HG03558 (cell line): ENCODE results near the gene PAK4.

Experiments
- ATAC-seq: cut with Tn5 transposase; IDR thresholded peaks from one replicate; pipeline ENCODE4 v1.9.1; 2021; ENCODE audit warnings: moderate number of reproducible peaks; ENCODE audit not compliant: unreplicated experiment; ENCODE audit errors: extremely low read depth

The PAK4 gene

DNA sequence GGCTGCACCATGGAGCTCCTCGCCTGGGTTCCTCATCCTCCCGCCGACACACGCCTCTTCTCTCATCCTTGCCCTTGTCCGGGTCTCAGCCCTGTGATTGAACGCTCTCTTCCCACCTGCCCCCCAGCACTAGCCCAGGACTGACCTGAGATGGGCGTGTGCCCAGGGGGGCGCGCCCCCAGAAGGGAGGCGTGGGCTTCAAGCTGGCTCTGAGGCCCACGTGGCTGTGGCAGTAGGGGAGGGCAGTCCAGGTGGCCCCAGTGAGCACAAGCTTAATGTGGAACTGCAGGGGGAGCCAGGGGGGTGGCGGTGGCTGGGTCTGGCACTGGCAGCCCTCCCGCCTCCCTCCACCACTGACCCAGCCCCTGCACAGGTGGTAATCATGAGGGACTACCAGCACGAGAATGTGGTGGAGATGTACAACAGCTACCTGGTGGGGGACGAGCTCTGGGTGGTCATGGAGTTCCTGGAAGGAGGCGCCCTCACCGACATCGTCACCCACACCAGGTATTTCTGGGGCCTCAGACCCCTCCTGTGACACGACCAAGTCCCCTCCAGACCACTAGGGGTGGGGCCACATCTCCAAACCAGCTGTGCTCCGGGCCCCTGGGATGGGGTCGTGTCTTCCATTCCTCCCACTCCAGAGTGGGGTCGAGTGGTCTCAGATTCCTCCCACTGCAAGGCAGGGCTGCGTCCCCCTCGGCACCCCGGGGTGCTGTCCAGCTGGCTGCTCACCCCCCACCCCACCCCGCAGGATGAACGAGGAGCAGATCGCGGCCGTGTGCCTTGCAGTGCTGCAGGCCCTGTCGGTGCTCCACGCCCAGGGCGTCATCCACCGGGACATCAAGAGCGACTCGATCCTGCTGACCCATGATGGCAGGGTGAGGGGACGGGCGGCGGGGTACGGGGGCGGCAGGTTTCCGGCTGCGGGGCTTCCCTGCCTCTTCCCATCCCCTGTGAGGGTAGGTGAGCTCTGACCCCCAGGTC is 49.3 kb downstream of the PAK4 start:
- ATAC-seq = no peak

DNA sequence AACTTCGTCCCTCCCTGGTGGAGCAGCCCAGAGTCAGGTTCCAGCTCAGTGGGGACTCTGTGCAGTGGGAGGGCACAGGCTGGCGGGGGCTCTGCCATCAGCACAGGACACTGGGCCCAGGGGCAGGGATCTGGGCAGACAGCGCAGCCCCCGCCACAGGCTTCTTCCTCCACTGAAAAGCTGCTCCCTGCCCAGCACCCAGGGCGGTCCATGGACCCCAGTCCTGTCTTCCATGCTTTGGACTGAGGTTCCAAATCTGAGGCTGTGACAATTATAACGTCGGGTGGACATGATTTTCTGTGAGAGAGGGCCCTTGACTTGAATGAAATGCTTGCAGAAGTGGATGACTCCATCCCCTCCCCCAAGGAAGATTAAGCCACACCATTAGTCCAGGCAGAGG is 50.0 kb downstream of the PAK4 start:
- no peak for ATAC-seq

DNA sequence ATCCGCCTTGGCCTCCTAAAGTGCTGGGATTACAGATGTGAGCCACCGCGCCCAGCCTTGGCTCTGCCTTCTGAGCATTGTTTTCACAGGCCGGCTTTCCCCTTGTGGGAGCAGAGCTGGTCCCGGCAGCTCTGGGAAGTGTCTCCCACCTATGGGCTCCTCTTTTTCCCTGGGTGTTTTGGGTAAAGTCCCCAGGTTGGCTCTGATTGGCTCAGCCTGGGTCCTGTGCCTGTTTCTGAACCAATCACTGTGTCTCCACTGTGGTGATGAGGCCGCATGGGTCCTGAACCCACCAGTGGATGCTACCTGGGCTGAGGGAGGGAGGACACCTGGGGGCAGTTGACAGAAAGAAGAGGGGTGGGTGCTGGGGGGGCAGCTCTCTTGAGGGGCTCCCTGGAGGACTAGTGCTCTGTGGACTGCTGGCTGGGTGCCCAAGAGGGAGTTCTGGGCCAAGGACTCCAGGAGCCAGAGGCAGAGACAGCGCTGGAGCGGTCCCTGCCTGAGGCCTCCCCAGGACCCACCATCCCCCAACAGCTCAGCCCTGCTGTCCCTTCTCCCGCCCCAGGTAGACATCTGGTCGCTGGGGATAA is 51.6 kb downstream of the PAK4 start:
- no peak for ATAC-seq

DNA sequence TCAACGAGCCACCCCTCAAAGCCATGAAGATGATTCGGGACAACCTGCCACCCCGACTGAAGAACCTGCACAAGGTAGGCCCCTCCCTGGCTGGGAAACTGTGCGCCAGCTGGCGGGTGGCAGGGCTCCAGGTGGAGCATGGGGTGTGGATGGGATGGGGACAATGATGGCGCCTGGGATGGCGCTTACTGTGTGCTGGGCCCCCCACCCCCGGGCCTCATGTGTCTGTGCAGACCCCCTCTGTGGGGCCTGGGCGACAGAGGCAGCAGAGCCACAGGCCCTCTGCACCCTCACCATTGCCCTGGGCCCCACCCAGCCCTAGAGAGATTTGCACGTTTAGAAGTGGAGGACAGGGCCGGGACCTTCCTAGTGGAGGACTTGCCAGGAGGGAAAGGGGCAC is 52.1 kb downstream of the PAK4 start:
- ATAC-seq = no peak

DNA sequence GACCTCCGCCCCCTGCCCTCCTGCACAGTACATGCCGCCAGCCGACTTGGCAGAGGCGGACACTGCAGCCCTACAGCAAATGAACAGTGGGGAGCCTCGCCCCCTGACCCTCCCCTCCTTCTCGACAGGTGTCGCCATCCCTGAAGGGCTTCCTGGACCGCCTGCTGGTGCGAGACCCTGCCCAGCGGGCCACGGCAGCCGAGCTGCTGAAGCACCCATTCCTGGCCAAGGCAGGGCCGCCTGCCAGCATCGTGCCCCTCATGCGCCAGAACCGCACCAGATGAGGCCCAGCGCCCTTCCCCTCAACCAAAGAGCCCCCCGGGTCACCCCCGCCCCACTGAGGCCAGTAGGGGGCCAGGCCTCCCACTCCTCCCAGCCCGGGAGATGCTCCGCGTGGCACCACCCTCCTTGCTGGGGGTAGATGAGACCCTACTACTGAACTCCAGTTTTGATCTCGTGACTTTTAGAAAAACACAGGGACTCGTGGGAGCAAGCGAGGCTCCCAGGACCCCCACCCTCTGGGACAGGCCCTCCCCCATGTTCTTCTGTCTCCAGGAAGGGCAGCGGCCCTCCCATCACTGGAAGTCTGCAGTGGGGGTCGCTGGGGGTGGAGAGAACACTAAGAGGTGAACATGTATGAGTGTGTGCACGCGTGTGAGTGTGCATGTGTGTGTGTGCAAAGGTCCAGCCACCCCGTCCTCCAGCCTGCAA is 52.9 kb downstream of the PAK4 start:
- ATAC-seq = no peak

DNA sequence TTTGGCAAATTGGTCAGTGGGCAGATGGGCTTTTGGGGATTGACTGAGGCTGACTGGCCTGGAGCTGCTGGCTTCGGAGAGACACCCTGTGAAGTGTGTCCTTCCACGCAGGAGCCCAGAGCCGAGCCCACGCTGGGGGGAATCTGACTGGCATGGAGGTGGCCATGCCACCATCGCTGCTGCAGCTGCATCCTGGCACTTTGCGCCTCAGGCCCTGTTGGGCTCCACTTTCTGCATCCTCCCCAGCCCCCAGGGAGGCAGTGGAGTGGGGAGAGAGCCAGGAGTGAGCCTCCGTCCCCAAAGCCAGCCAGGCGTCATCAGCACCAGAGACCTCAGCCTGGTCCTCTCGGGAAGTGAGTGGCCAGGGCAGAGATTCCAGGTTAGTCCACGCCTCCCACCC is 54.2 kb downstream of the PAK4 start:
- no peak for ATAC-seq

DNA sequence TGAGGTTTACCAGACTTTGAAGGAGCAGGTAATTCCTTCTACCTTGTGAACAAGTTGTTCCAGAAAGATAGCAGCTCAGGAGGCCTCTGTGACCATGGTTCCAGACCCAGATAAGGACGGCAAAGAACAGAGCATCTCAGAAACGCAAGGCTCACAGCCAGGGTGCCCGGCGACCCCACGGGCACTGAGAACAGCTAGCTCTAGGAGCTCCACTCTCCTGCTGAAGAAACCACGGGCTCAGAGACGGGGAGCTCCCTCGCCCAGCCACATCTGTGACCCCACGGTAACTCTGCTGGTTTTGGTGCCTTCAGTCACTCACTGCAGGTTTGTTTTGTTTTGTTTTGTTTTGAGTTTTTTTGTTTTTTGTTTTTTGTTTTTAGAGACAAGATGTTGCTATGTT is 55.2 kb downstream of the PAK4 start:
- ATAC-seq = no peak

DNA sequence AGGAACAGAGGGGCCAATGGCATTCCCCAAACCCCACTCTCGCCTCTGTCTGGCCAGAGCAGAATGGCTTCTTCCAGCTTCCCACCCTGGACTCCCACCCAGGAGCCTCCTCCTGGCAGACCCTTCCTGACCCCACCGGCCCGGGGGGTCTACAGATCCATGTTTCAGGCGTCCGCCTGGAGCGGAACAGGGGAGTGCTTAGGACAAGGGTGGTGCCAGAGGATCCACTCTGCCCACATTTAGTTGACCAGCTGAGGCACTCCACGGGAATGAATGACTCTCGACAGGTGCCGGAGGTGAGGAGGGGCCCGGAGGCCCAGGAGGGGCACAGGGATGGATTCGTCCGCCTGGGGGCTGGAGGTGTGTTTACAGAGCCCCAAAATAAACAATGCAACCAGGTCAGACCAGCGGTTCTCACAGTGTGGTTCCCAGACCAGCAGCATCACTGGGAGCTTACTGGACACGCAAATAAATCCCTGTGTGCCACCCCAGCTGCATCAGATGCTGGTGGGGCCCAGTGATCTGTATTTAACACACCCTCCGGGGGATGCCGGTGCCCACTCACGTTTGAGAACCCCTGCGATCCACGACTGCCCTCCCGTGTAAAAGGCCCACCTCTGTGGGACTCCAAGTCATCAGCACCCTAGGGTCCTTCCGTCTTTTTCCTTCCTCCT is 56.1 kb downstream of the PAK4 start:
- no peak for ATAC-seq

DNA sequence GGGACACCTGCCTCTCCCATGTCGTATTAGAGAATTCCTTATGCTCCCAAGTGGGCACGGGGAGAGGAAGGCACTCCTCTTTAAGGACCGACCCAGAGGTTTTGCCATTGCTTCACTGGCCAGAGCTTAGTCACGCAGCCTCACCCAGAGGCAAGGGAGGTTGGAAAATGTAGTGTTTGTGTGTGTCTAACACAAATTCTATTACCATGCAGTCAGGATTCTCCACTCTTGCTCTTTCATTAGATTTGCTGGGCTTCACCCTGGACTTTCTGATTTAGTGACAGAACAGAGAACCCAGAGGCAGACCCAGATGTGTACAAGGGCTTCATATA is 56.6 kb downstream of the PAK4 start:
- ATAC-seq = no peak

DNA sequence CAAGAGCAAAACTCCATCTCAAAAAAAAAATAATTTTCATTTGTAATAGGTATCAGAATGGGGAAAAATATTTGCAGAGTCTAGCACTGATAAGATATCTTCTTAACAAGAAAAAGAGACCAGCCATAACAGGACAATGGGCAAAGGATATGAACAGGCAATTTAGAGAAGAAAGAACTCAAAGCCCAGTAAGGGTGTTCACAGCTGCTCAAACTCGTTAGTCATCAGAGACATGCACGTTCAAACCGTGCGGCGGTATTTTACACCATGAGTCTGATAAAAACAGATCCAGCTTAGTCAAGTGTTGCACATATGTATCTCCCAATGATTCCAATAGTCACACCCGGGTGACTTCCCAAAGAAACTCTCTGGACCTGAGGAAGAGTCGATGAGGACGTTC is 57.5 kb downstream of the PAK4 start:
- ATAC-seq = no peak

DNA sequence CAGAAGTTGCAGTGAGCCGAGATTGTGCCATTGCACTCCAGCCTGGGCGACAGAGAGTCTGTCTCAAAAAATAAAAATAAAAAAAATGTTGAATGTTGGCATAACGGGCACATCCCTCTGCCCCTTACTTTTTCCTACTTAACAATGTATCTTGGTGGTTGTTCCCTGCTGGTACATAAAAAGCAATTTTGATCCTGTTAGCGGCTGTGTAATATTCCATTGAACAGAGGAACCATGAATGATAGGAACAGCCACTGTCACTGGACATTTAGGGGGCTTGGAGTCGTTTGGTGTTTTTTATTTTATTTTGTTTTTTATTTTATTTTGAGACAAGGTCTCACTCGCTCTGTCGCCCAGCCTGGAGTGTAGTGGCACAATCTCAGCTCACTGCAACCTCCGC is 60.8 kb downstream of the PAK4 start:
- ATAC-seq = no peak

DNA sequence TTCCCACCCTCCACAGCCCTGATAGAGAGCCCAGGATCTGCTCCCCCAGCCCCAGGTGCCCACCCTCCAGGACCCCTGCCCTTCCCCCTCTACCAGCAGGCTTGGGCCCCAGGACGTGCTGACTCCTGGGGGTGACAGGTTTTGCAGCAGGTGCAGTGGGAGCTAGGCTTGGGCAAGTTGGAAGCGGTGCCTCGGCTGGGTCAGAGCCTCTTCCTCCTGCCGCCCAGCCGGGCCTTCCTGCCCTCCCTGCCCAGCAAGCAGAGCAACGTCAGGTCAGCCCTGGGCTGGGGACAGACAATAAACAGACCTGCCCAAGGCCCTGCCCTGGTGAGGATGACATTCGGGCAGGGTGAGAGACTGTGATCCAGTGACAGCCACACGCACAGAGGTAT is 62.0 kb downstream of the PAK4 start:
- no peak for ATAC-seq

DNA sequence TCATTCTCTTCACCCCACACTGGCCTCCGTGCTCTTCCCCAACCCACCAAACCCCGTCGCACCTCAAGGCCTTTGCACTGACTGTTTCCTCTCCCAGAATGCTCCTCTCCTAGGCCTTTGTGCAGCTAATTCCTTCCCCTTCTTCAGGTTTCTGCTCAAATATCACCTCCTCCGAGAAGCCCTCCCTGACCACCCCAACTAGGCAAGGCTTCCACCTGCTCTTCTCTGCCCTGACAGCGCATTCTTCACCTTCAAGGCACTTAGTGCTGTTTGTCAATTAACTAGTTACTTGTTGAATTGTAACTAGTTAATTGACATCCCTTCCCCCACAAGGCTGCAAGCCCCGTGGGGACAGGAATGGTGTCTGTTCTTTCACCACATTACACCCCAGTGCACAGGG is 63.4 kb downstream of the PAK4 start:
- no peak for ATAC-seq

DNA sequence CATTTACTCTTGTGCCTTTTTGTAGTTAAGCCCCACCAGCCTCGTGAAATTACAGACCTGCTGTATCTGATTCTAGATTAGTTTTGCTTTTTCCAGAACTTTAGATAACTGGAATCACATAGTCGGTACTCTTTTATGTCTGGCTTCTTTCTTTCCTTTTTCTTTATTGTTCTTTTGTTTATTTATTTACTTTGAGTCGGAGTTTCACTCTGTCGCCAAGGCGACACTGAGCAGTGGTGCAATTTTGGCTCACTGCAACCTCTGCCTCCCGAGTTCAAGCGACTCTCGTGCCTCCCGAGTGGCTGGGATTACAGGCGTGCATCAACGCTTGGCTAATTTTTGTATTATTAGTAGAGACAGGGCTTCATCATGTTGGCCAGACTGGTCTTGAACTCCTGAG is 65.2 kb downstream of the PAK4 start:
- ATAC-seq = no peak

DNA sequence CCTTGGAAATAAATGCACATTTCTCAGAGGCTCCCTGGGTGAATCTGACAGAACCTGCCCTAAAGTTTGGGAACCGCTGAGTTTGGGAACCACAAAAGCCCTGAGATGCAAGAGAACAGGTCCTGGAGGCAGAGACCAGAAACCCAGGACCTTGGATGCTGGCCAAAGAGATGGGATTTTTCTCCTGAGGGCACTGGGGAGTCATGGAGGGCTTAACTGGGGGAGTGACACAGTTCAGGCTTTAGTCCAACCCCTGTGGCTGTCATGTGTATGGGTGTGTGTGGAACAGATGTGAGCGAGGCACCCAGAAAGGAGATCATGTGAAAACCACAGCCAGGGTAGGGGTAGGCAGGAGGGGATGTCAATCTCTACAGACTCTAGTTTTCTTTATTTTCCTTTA is 67.3 kb downstream of the PAK4 start:
- no peak for ATAC-seq

DNA sequence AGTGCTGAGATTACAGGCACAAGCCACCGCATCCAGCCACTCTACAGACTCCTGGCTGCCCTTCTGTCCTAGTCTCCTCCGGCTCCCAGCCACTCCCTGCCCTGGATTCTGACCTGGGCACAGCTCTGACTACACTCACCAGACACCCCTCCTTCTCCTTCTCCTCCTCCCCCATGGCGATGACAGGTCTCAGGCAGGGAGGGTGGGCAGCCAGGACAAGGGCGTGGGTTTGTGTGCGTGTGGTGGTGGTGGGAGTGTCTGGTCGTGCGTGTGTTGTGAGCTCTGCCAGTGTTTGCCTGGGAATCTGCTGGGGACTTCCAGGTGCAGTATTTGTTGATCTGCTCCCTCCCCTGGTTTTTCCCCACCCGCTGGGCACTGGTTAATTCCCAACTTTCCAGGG is 68.2 kb downstream of the PAK4 start:
- no peak for ATAC-seq

DNA sequence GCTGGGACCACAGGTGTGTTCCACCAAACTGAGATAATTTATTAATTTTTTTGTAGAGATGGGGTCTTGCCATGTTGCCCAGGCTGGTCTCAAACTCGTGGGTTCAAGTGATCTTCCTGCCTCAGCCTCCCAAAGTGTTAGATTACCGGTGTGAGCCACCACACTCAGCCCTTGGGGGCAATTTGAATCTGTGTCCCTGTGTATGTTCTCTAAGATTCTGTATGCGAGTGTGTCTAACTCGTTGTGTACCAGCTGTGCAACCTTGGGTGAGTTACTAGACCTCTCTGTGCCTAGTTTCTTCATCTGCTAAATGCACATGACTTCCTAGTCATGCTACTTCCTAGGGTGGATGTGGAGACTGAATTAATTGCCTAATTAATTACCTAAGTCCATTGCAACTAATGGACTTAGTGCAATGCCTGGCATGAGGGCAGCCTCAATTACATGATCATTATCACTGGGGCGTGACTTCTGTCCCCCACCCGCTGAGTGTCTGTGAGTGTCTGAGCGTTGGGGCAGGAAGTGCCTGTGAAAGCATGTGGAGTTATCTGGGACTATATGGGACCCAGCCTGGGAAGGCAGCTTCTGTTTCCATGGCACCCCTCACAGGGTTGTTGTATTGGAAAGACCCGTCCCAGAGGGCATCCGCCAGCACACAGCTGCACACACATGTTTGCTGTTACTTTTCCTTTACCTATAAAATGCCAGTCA is 69.4 kb downstream of the PAK4 start:
- no peak for ATAC-seq

DNA sequence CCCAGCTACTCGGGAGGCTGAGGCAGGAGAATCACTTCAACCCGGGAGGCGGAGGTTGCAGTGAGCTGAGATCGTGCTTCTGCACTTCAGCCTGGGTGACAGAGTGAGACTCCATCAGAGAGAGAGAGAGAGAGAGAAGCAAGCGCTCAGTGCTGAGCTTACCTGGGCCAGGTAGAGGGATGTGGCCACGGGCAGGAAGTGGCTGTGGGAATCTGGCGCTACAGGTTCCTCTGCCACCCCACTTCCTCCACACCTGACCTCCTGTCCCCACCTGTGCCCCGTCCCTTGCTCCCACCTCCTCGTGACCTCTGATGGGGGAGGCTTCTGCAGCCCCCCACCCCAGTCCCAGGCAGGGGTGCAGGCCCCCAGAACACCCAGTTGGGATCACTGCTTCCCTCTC is 70.2 kb downstream of the PAK4 start:
- ATAC-seq = no peak

DNA sequence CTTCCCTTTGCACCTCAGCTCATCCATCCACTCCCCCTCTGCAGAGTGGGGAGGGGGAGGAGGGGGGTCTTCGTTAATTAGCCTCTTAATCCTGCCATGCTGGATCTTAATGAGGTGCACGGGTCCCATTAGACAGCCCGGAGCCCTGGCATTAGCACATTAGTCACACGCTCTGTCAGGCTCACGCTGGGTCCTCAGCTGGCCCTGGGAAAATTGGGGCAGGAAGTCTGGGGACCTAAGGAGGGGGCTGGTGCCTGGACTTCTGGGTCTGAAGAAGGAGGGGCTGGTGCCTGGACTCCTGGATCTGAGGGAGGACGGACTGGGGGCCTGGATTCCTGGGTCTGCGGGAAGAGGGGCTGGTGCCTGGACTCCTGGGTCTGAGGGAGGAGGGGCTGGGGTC is 70.7 kb downstream of the PAK4 start:
- no peak for ATAC-seq

DNA sequence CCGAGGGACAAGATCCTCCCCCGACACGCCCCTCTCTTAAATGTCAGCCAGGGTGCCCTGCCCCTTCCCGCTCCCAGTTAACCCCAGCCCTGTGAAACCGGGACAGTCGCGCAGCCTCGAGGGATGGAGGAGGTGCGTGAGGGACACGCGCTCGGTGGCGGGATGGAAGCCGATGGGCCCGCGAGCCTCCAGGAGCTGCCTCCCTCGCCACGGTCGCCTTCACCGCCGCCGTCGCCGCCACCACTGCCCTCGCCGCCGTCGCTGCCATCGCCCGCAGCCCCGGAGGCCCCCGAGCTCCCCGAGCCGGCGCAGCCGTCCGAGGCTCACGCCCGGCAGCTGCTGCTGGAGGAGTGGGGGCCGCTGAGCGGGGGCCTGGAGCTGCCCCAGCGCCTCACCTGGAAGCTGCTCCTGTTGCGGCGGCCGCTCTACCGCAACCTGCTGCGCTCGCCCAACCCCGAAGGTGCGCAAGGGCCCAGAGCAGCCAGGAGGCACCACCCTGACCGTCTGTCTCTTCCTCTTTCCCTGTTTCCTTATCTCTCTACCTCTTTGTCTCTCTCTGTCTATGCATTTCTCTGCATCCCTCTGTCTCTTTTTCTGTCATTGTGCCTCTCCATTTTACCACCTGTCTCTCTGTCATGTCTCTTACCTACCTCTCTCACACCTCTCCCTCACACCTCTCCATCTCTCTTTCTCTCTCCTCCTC is 71.4 kb downstream of the PAK4 start, which contains the start of gene NCCRP1:
Gene NCCRP1, plus strand, starts transcription at position 105 of the 703 bp plus-strand sequence. Its CDS starts 19 bp downstream, at position 124.
- no peak for ATAC-seq
